Neural cell (in vitro differentiated cells): Measurements from ENCODE around the gene TIMM17B. TPM values are rescaled to one million over a fixed set of nuclear protein-coding genes. Genes with fewer than 3 reads are reported as not detected.
"Not testable (repeated sequence)": the region's sequence is repeated elsewhere in the genome, so short reads cannot be mapped to it uniquely, and the experiment has no call there.

ENCODE experiments used
- H2AFZ ChIP-seq: fragments of 200-600, 300-800 bp; sonication (generic), shearing (Covaris generic); 2 replicates; pipeline ENCODE4 v1.6.0; 2014; ENCODE audit warnings: low read depth, mild to moderate bottlenecking, antibody characterized with exemption, low read length, moderate library complexity
- H3F3A ChIP-seq: fragments of 200-600 bp; shearing (Covaris generic); 2 replicates; pipeline ENCODE4 v1.6.1; 2016; ENCODE audit warnings: mild to moderate bottlenecking, moderate library complexity, mixed read lengths, antibody characterized with exemption, low read length; ENCODE audit not compliant: insufficient read depth, poor library complexity, severe bottlenecking
- H3K27ac ChIP-seq: fragments of 200-600, 300-800 bp; sonication (generic), shearing (Covaris generic); 2 replicates; pipeline ENCODE4 v1.5.1; 2014; ENCODE audit warnings: mild to moderate bottlenecking, low read length, moderate library complexity
- H3K27me3 ChIP-seq: fragments of 300-800, 200-600 bp; sonication (generic), shearing (Covaris generic); 2 replicates; pipeline ENCODE4 v1.6.0; 2014; ENCODE audit warnings: mild to moderate bottlenecking, low read depth, low read length, moderate library complexity; ENCODE audit not compliant: insufficient read depth
- H3K36me3 ChIP-seq: fragments of 300-800, 200-600 bp; sonication (generic), shearing (Covaris generic); 2 replicates; pipeline ENCODE4 v1.5.1; 2014; ENCODE audit warnings: mild to moderate bottlenecking, antibody characterized with exemption, low read length, moderate library complexity; ENCODE audit not compliant: insufficient read depth
- H3K4me2 ChIP-seq: fragments of 300-800, 200-600 bp; sonication (generic), shearing (Covaris generic); 2 replicates; pipeline ENCODE4 v1.6.0; 2014; ENCODE audit warnings: mild to moderate bottlenecking, low read length
- H3K4me3 ChIP-seq: fragments of 300-800, 200-600 bp; sonication (generic), shearing (Covaris generic); 2 replicates; pipeline ENCODE4 v1.5.1; 2014; ENCODE audit warnings: mild to moderate bottlenecking, low read length, moderate library complexity
- H3K79me2 ChIP-seq: fragments of 200-600 bp; shearing (Covaris generic); replicated peaks from 2 replicates; pipeline ENCODE4 v1.6.0; 2014; ENCODE audit warnings: mild to moderate bottlenecking, low read length, moderate library complexity; ENCODE audit not compliant: insufficient read depth
- H3K9ac ChIP-seq: fragments of 300-800, 200-600 bp; sonication (generic), shearing (Covaris generic); 2 replicates; pipeline ENCODE4 v1.6.1; 2016; ENCODE audit warnings: mild to moderate bottlenecking, low read length, mixed read lengths
- H3K9me2 ChIP-seq: fragments of 200-600 bp; shearing (Covaris generic); 2 replicates; pipeline ENCODE4 v1.6.1; 2016; ENCODE audit warnings: mild to moderate bottlenecking, low read length, mixed read lengths; ENCODE audit not compliant: insufficient read depth
- H3K9me3 ChIP-seq: fragments of 200-600, 300-800 bp; sonication (generic), shearing (Covaris generic); 2 replicates; pipeline ENCODE4 v1.6.1; 2016; ENCODE audit warnings: mild to moderate bottlenecking, mixed run types, low read length, moderate library complexity, mixed read lengths
- H4K20me1 ChIP-seq: fragments of 200-600 bp; shearing (Covaris generic); 2 replicates; pipeline ENCODE4 v1.6.1; 2016; ENCODE audit warnings: mild to moderate bottlenecking, mixed run types; ENCODE audit not compliant: insufficient read depth
- CTCF ChIP-seq: fragments of 450-650 bp; IDR thresholded peaks from 2 replicates; pipeline ENCODE4 v1.5.1; 2014; ENCODE audit warnings: antibody characterized with exemption, mild to moderate bottlenecking, moderate library complexity; ENCODE audit not compliant: poor library complexity, severe bottlenecking
- EP300 ChIP-seq: fragments of 450-650 bp; conservative IDR thresholded peaks from 2 replicates; pipeline ENCODE4 v1.6.1; 2014; ENCODE audit warnings: antibody characterized with exemption, mild to moderate bottlenecking, moderate library complexity; ENCODE audit not compliant: poor library complexity, severe bottlenecking
- EZH2 ChIP-seq: fragments of 200-600, 300-800 bp; shearing (Covaris generic), sonication (generic); IDR thresholded peaks from 2 replicates; pipeline ENCODE4 v1.6.1; 2014; ENCODE audit warnings: antibody characterized with exemption, low read length, borderline replicate concordance, mild to moderate bottlenecking; ENCODE audit not compliant: insufficient read depth, poor library complexity, severe bottlenecking
- MXI1 ChIP-seq: fragments of 450-650 bp; conservative IDR thresholded peaks from 2 replicates; pipeline ENCODE4 v1.6.1; 2014; ENCODE audit warnings: antibody characterized with exemption, mild to moderate bottlenecking; ENCODE audit not compliant: poor library complexity, severe bottlenecking
- POLR2AphosphoS5 ChIP-seq: IDR thresholded peaks from 2 replicates; pipeline ENCODE4 v1.6.1; 2012
- RAD21 ChIP-seq: fragments of 450-650 bp; conservative IDR thresholded peaks from 2 replicates; pipeline ENCODE4 v1.6.1; 2014; ENCODE audit warnings: antibody characterized with exemption, mild to moderate bottlenecking, moderate library complexity
- SMC3 ChIP-seq: fragments of 450-650 bp; conservative IDR thresholded peaks from 2 replicates; pipeline ENCODE4 v1.6.1; 2014; ENCODE audit warnings: antibody characterized with exemption, mild to moderate bottlenecking, moderate library complexity; ENCODE audit not compliant: poor library complexity
- TAF1 ChIP-seq: IDR thresholded peaks from 2 replicates; pipeline ENCODE4 v1.6.1; 2012; ENCODE audit warnings: low read depth
- polyA plus RNA-seq: library from polyadenylated mRNA; depleted of rRNA; stranded (reverse); fragments of >200 nt; gene quantifications from 2 replicates; pipeline ENCODE4 v1.2.3, GENCODE V29; 2014
- TF ChIP-seq, protein P1 (sequence below): IDR thresholded peaks from 2 replicates; pipeline ENCODE4 v1.6.1; 2012; ENCODE audit warnings: borderline replicate concordance

Gene TIMM17B
- polyA plus RNA-seq, 1 donor from 2014 or later = 131 TPM

DNA sequence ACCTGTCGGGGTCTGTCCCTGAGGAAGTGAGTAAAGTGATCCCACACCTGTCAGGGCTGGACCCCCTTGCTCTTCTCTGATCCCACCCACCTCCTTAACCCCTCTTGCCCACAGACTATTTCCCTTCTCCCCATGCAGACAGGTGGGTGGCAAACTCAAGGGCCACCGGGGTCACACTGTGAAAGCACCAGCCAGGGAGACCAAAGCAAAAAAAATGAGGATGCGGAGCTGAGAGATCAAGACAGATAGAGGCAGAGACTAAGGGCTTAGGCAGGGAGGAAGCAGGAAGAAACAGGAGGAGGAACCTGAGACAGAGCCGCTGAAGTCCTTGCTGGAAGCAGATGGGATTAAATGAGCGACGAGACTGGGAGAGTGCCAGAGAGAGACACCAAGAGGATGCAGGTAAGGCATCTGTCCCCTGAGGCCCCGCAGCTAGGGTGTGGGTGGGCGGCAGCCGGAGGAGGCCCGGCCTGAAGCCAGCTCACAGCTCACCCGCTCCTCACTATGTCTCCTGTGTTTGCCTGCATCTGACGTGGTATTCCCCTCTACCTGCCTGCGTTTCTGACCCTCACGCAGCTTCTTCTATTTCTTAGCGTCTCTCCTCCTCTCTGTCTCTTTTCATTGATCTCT is 7.2 kb downstream of the TIMM17B start:
- no peak overlapping the region for H3K27ac ChIP-seq
- no peak overlapping the region for H2AFZ ChIP-seq

GRCh38 chrX:48886586-48886985 is 11.0 kb downstream of the TIMM17B start:
- H2AFZ ChIP-seq, H3K4me2 ChIP-seq, H4K20me1 ChIP-seq, H3K9me3 ChIP-seq, H3K9ac ChIP-seq, H3K36me3 ChIP-seq, H3K4me3 ChIP-seq, H3K79me2 ChIP-seq, H3K27ac ChIP-seq, H3K9me2 ChIP-seq, H3K27me3 ChIP-seq, H3F3A ChIP-seq: not testable (repeated sequence)

More for the DNA sequence above, 7.2 kb downstream of the TIMM17B start:
- Histone ChIP-seq H3K9ac (peak overlapping the region; percentile 55), H4K20me1 (no peaks in the 10 kb centered on the region), H3K4me2 (no peak overlapping the region), H3K36me3 (no peaks in the 10 kb centered on the region), H3K9me2 (no peaks in the 10 kb centered on the region), H3K79me2 (peaks cover 6% of the 10 kb centered on the region), H3F3A (no peaks in the 10 kb centered on the region), H3K9me3 (no peaks in the 10 kb centered on the region), H3K4me3 (peak overlapping the region; percentile 63), H3K27me3 (no peaks in the 10 kb centered on the region)
- TF ChIP-seq TAF1 (no peak), RAD21 (no peak), CTCF (no peak), SMC3 (no peak), POLR2AphosphoS5 (no peak), EZH2 (no peak), MXI1 (no peak), EP300 (no peak)
- TF ChIP-seq, protein P1, sequence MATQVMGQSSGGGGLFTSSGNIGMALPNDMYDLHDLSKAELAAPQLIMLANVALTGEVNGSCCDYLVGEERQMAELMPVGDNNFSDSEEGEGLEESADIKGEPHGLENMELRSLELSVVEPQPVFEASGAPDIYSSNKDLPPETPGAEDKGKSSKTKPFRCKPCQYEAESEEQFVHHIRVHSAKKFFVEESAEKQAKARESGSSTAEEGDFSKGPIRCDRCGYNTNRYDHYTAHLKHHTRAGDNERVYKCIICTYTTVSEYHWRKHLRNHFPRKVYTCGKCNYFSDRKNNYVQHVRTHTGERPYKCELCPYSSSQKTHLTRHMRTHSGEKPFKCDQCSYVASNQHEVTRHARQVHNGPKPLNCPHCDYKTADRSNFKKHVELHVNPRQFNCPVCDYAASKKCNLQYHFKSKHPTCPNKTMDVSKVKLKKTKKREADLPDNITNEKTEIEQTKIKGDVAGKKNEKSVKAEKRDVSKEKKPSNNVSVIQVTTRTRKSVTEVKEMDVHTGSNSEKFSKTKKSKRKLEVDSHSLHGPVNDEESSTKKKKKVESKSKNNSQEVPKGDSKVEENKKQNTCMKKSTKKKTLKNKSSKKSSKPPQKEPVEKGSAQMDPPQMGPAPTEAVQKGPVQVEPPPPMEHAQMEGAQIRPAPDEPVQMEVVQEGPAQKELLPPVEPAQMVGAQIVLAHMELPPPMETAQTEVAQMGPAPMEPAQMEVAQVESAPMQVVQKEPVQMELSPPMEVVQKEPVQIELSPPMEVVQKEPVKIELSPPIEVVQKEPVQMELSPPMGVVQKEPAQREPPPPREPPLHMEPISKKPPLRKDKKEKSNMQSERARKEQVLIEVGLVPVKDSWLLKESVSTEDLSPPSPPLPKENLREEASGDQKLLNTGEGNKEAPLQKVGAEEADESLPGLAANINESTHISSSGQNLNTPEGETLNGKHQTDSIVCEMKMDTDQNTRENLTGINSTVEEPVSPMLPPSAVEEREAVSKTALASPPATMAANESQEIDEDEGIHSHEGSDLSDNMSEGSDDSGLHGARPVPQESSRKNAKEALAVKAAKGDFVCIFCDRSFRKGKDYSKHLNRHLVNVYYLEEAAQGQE = no peak

DNA sequence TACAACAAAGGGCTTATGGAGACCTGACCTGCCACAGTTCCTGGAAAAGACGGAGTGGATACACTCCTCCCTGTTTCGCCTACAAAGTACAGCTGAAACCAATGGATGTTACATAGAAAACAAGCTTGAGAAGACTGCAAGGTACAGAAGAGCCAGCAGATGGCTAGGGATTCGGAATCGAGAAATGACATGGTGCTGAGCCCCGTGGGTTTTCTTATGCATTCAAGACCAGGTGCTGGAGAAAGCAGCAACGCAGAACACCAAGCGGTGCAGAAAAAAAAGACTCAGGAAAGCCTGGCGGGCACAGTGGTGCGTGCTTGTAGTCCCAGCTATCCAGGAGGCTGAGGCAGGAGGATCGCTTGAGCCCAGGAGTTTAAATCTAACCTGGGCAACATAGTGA is 13.8 kb downstream of the TIMM17B start:
- H3F3A ChIP-seq = no peaks in the 10 kb centered on the region
- no peak overlapping the region for H3K9ac ChIP-seq
- H3K36me3 ChIP-seq = no peaks in the 10 kb centered on the region
- no peak overlapping the region for H3K4me2 ChIP-seq
- H3K9me2 ChIP-seq = no peaks in the 10 kb centered on the region
- no peak overlapping the region for H3K4me3 ChIP-seq
- no peaks in the 10 kb centered on the region for H3K27me3 ChIP-seq
- H3K27ac ChIP-seq = no peak overlapping the region
- no peaks in the 10 kb centered on the region for H4K20me1 ChIP-seq
- no peak overlapping the region for H2AFZ ChIP-seq
- H3K9me3 ChIP-seq = no peaks in the 10 kb centered on the region
- H3K79me2 ChIP-seq = no peaks in the 10 kb centered on the region
- TF ChIP-seq RAD21 (no peak), POLR2AphosphoS5 (no peak), TAF1 (no peak), EZH2 (no peak), EP300 (no peak), CTCF (no peak), MXI1 (no peak), SMC3 (no peak)
- TF ChIP-seq, protein P1 = no peak
